ENCODE results near the gene TBC1D30. TPM values are rescaled to one million over a fixed set of nuclear protein-coding genes. Genes with fewer than 3 reads are reported as not detected.
A peak's percentile ranks its signal among the peaks of the same experiment; 100 is the strongest.

TBC1D30 gene
- total RNA-seq, 1 donor from 2014 or later, result 3.4 TPM

GRCh38 chr12:64781280-64782190 lies 42.9 kb upstream of the TBC1D30 start:
- peaks cover 7% of the 10 kb centered on the region for H3K9me3 Mint-ChIP-seq (ENCODE audit: low read depth)
- peak overlapping the region; percentile 88 for H3K27ac Mint-ChIP-seq

GRCh38 chr12:64782191-64782876 lies 42.1 kb upstream of the TBC1D30 start:
- Mint-ChIP-seq H3K9me3 (ENCODE audit: low read depth) (peaks cover 1% of the 10 kb centered on the region), H3K36me3 (ENCODE audit: insufficient read depth) (peaks cover under 1% of the 10 kb centered on the region), H3K4me1 (ENCODE audit: low read depth) (peaks cover 10% of the 10 kb centered on the region), H3K4me3 (ENCODE audit: low read depth) (peak overlapping the region; percentile 78), H3K27ac (no peak overlapping the region), H3K27me3 (peaks cover 55% of the 10 kb centered on the region)
- DNase-seq (ENCODE audit: low spot score, unreplicated experiment), result no peak
- no peak for TF ChIP-seq CTCF (IDR thresholded peaks at IDR 0.05; ENCODE audit: unreplicated experiment)

More at GRCh38 chr12:64781280-64782190, 42.9 kb upstream of the TBC1D30 start:
- Mint-ChIP-seq H3K4me1 (ENCODE audit: low read depth) (peaks cover 11% of the 10 kb centered on the region), H3K27me3 (peaks cover 61% of the 10 kb centered on the region), H3K36me3 (ENCODE audit: insufficient read depth) (peaks cover 2% of the 10 kb centered on the region), H3K4me3 (ENCODE audit: low read depth) (peak overlapping the region; percentile 78)
- TF ChIP-seq CTCF (IDR thresholded peaks at IDR 0.05; ENCODE audit: unreplicated experiment), result no peak
- no peak for DNase-seq (ENCODE audit: low spot score, unreplicated experiment)

- H3K27me3 Mint-ChIP-seq, result peaks cover 30% of the 10 kb centered on the region
- no peak for TF ChIP-seq CTCF (IDR thresholded peaks at IDR 0.05; ENCODE audit: unreplicated experiment)
- H3K27ac Mint-ChIP-seq, result no peak overlapping the region
- H3K36me3 Mint-ChIP-seq (ENCODE audit: insufficient read depth), result no peaks in the 10 kb centered on the region
- DNase-seq (ENCODE audit: low spot score, unreplicated experiment), result no peak
- H3K4me3 Mint-ChIP-seq (ENCODE audit: low read depth), result no peak overlapping the region
- peaks cover 11% of the 10 kb centered on the region for H3K4me1 Mint-ChIP-seq (ENCODE audit: low read depth)
- no peaks in the 10 kb centered on the region for H3K9me3 Mint-ChIP-seq (ENCODE audit: low read depth)
Observed at GRCh38 chr12:64785838-64786237, 38.6 kb upstream of the TBC1D30 start.

- Mint-ChIP-seq H3K9me3 (ENCODE audit: low read depth) (no peaks in the 10 kb centered on the region), H3K27me3 (no peaks in the 10 kb centered on the region), H3K36me3 (ENCODE audit: insufficient read depth) (no peaks in the 10 kb centered on the region), H3K4me3 (ENCODE audit: low read depth) (no peak overlapping the region), H3K27ac (no peak overlapping the region), H3K4me1 (ENCODE audit: low read depth) (peaks cover 5% of the 10 kb centered on the region)
- TF ChIP-seq CTCF (IDR thresholded peaks at IDR 0.05; ENCODE audit: unreplicated experiment), result no peak
- no peak for DNase-seq (ENCODE audit: low spot score, unreplicated experiment)
Observed at GRCh38 chr12:64790166-64790565, 34.3 kb upstream of the TBC1D30 start.

- Mint-ChIP-seq H3K4me3 (ENCODE audit: low read depth) (no peak overlapping the region), H3K36me3 (ENCODE audit: insufficient read depth) (no peaks in the 10 kb centered on the region), H3K9me3 (ENCODE audit: low read depth) (no peaks in the 10 kb centered on the region), H3K27ac (no peak overlapping the region), H3K4me1 (ENCODE audit: low read depth) (peaks cover 6% of the 10 kb centered on the region), H3K27me3 (no peaks in the 10 kb centered on the region)
- TF ChIP-seq CTCF (IDR thresholded peaks at IDR 0.05; ENCODE audit: unreplicated experiment), result no peak
- DNase-seq (ENCODE audit: low spot score, unreplicated experiment), result no peak
Observed at GRCh38 chr12:64791036-64791435, 33.4 kb upstream of the TBC1D30 start.
